Omental fat pad (tissue), 4 donors: Measurements from ENCODE around the gene NPAS3. TPM values are rescaled to one million over a fixed set of nuclear protein-coding genes. Genes with fewer than 3 reads are reported as not detected.

Experiments
- ATAC-seq: fragments of 150-250 bp; one replicate; pipeline ENCODE4 v1.9.1; 2016; ENCODE audit warnings: mild to moderate bottlenecking, moderate library complexity; ENCODE audit not compliant: low FRiP score
- DNase-seq: peaks from one replicate; pipeline ENCODE4 v3.0.0-alpha.2; 2019; ENCODE audit warnings: low spot score
- CTCF ChIP-seq, 3 donors: fragments of 450-650 bp; IDR thresholded peaks; one replicate each; pipeline ENCODE4 v1.5.1; 2016 to 2017; ENCODE audit warnings: antibody characterized with exemption in 3 of 3, mild to moderate bottlenecking in 3 of 3, moderate library complexity in 2 of 3
- total RNA-seq, 4 donors: library from RNA; depleted of rRNA; stranded (reverse); fragments of >200 nt; gene quantifications; one replicate each; pipeline ENCODE4 v1.1.0, GENCODE V29; 2016

Gene NPAS3
- total RNA-seq, 4 donors from 2014 or later, result 0.79 to 6.0 (median 2.5) TPM

DNA sequence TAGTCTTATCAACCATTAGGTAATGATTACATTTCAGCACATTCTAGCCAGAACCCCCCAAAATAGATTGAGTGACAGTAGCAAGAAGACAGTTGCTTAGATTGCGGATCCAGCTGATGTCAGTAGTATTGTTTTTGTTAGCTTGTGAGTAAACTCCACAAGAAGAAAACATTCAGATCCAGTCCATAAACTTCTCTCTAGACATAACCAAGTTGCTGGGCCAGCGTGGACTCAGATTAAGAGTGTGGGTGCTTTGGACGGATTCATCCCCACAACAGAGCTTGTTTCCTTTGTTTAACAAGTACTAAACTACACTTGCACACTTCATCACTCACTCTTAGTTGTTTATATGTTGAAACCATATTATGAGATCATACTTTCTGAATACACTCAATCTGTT lies 293.4 kb downstream of the NPAS3 start:
- DNase-seq (no peak), ATAC-seq (no peak)
- TF ChIP-seq CTCF (IDR thresholded peaks at IDR 0.05), result no peak

GRCh38 chr14:33237115-33237740 lies 298.5 kb downstream of the NPAS3 start:
- no peak for ATAC-seq
- no peak for DNase-seq
- TF ChIP-seq CTCF (IDR thresholded peaks at IDR 0.05), result no peak

DNA sequence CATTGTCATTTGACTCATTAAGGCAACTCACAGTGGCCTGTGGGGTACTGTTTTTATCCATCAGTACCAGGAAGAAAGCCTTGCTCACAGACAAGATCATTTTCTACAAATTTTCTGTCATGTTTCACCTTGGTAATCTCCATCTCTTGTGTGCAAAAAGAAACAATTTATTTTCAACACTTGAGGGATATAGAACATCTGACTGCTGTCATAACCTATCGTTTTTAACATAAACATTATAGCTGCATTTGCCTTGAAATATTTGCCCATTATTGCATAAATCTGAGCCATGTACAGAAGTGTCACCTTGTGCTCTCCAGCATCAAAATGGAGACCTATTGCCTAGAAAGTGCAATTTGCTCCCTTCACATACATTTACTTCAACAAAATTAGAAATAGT lies 300.8 kb downstream of the NPAS3 start:
- no peak for DNase-seq
- TF ChIP-seq CTCF (IDR thresholded peaks at IDR 0.05), result no peak
- ATAC-seq, result no peak

GRCh38 chr14:33240466-33240865 lies 301.8 kb downstream of the NPAS3 start:
- DNase-seq (no peak), ATAC-seq (no peak)
- TF ChIP-seq CTCF (IDR thresholded peaks at IDR 0.05), result no peak

DNA sequence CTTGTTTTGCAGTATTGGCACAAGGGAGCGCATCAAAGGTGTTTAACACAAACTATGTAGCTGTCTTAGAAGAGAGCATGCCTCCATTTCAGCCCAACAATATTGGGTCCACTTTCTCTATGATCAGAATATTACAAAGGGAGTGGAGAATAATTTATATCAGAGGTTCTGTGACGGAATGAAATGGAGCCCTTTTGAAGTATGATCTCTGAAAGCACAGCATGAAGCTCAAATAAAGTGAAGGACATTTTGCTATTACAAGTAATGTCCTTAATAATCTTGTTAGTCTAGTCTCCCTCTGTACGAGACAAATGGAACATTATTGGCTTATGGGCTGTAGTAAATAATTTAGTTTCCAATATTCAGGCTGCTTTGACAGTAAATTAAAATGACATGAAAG lies 302.7 kb downstream of the NPAS3 start:
- no peak for ATAC-seq
- no peak for DNase-seq
- no peak for TF ChIP-seq CTCF (IDR thresholded peaks at IDR 0.05)

GRCh38 chr14:33249233-33249820 lies 310.6 kb downstream of the NPAS3 start:
- TF ChIP-seq CTCF (IDR thresholded peaks at IDR 0.05), result no peak
- DNase-seq, result no peak
- ATAC-seq, result no peak

- DNase-seq (no peak), ATAC-seq (no peak)
- TF ChIP-seq CTCF (IDR thresholded peaks at IDR 0.05), result no peak
These were observed 312.3 kb downstream of the NPAS3 start for GRCh38 chr14:33250963-33251362.
